ENCODE measurements around the gene GALNT17.

Gene GALNT17

GRCh38 chr7:71342202-71342601 lies 210.3 kb downstream of the GALNT17 start:
- no peak for DNase-seq (ENCODE audit: low spot score)

- DNase-seq (ENCODE audit: low spot score): no peak
Measured at GRCh38 chr7:71343039-71343438, 211.1 kb downstream of the GALNT17 start.

- no peak for DNase-seq (ENCODE audit: low spot score)
Measured at GRCh38 chr7:71343892-71344291, 211.9 kb downstream of the GALNT17 start.

- DNase-seq (ENCODE audit: low spot score): no peak
Measured at GRCh38 chr7:71345117-71345884, 213.4 kb downstream of the GALNT17 start.

GRCh38 chr7:71348821-71349681 lies 217.1 kb downstream of the GALNT17 start:
- peak; percentile 21 for DNase-seq (ENCODE audit: low spot score)

GRCh38 chr7:71349682-71350481 lies 217.9 kb downstream of the GALNT17 start:
- DNase-seq (ENCODE audit: low spot score): no peak

GRCh38 chr7:71350680-71351079 lies 218.7 kb downstream of the GALNT17 start:
- no peak for DNase-seq (ENCODE audit: low spot score)

GRCh38 chr7:71354716-71355115 lies 222.8 kb downstream of the GALNT17 start:
- DNase-seq (ENCODE audit: low spot score): no peak

GRCh38 chr7:71361451-71362032 lies 229.6 kb downstream of the GALNT17 start:
- DNase-seq (ENCODE audit: low spot score): no peak

GRCh38 chr7:71362240-71362639 lies 230.3 kb downstream of the GALNT17 start:
- no peak for DNase-seq (ENCODE audit: low spot score)

GRCh38 chr7:71363223-71363622 lies 231.3 kb downstream of the GALNT17 start:
- DNase-seq (ENCODE audit: low spot score): no peak

GRCh38 chr7:71363627-71364026 lies 231.7 kb downstream of the GALNT17 start:
- DNase-seq (ENCODE audit: low spot score): no peak

- no peak for DNase-seq (ENCODE audit: low spot score)
Measured at GRCh38 chr7:71364551-71364950, 232.6 kb downstream of the GALNT17 start.

- DNase-seq (ENCODE audit: low spot score): no peak
Measured at GRCh38 chr7:71372991-71373390, 241.0 kb downstream of the GALNT17 start.

GRCh38 chr7:71377062-71377461 lies 245.1 kb downstream of the GALNT17 start:
- no peak for DNase-seq (ENCODE audit: low spot score)

GRCh38 chr7:71377469-71377868 lies 245.5 kb downstream of the GALNT17 start:
- DNase-seq (ENCODE audit: low spot score): no peak

- no peak for DNase-seq (ENCODE audit: low spot score)
Measured at GRCh38 chr7:71384094-71384493, 252.2 kb downstream of the GALNT17 start.

GRCh38 chr7:71385330-71385729 lies 253.4 kb downstream of the GALNT17 start:
- no peak for DNase-seq (ENCODE audit: low spot score)

GRCh38 chr7:71386152-71386785 lies 254.3 kb downstream of the GALNT17 start:
- no peak for DNase-seq (ENCODE audit: low spot score)

GRCh38 chr7:71388181-71388580 lies 256.2 kb downstream of the GALNT17 start:
- DNase-seq (ENCODE audit: low spot score): no peak

GRCh38 chr7:71389976-71390375 lies 258.0 kb downstream of the GALNT17 start:
- DNase-seq (ENCODE audit: low spot score): no peak

- no peak for DNase-seq (ENCODE audit: low spot score)
Measured at GRCh38 chr7:71393661-71394060, 261.7 kb downstream of the GALNT17 start.
